Psoas muscle (tissue), 8 donors: ENCODE results near the gene SH3RF2. TPM values are rescaled to one million over a fixed set of nuclear protein-coding genes. Genes with fewer than 3 reads are reported as not detected.

Experiments
- ATAC-seq, 4 donors: fragments of 200-7000 bp; cut with Tn5 transposase; one replicate each; pipeline ENCODE4 v1.9.1; 2020; ENCODE audit warnings: moderate library complexity in 3 of 4, mild to moderate bottlenecking in 2 of 4
- DNase-seq, 2 donors: peaks; one replicate each; pipeline ENCODE4 v3.0.0-alpha.2; 2020
- H3K27ac ChIP-seq: fragments of 200-600 bp; one replicate; pipeline ENCODE4 v1.8.0; 2022
- H3K27me3 ChIP-seq, 3 donors: fragments of 200-600 bp in 1 of 3; one replicate each; pipeline versions ENCODE4 v1.6.1 to v1.8.0; 2013 to 2022; ENCODE audit warnings: low read length in 2 of 3, mild to moderate bottlenecking in 2 of 3, moderate library complexity in 1 of 3; ENCODE audit not compliant: insufficient read depth in 3 of 3
- H3K36me3 ChIP-seq, 2 donors: fragments of 200-600 bp in 1 of 2; one replicate each; pipeline versions ENCODE4 v1.6.1 to v1.8.0; 2013 to 2022; ENCODE audit warnings: low read depth in 1 of 2, mild to moderate bottlenecking in 1 of 2, moderate library complexity in 1 of 2; ENCODE audit not compliant: insufficient read depth in 1 of 2
- H3K4me1 ChIP-seq: fragments of 200-600 bp; one replicate; pipeline ENCODE4 v1.8.0; 2022
- H3K4me3 ChIP-seq: fragments of 200-600 bp; one replicate; pipeline ENCODE4 v1.8.0; 2022; ENCODE audit warnings: mild to moderate bottlenecking
- H3K9me3 ChIP-seq: fragments of 200-600 bp; one replicate; pipeline ENCODE4 v1.8.0; 2022
- CTCF ChIP-seq: fragments of 200-600 bp; IDR thresholded peaks from one replicate; pipeline ENCODE4 v1.8.0; 2022; ENCODE audit warnings: antibody characterized with exemption
- WGBS, 3 donors: extraction: QIAGEN DNeasy Blood & Tissue Kit; methylation state at CpG; one replicate each; pipeline versions ENCODE4 v1.1.6 to v1.1.7; 2013; 5-methylcytosine and 5-hydroxymethylcytosine counted together
- intact Hi-C, 2 donors: fragments of 100-400 bp; cut with DNase I; formaldehyde crosslinking; loops; one replicate each; pipeline versions ENCODE4 v1.11.0 to v1.14.2; 2022
- polyA plus RNA-seq, 3 donors: library from polyadenylated mRNA; stranded (reverse); fragments of 200-250 nt; gene quantifications; one replicate each; pipeline ENCODE4 v1.2.3, GENCODE V29; 2013
- total RNA-seq, 4 donors: library from RNA; stranded (reverse); fragmentation: NEBNext Ultra II Directional in 2 of 4; extraction: Animal tissue kit (Norgen Biotek cat#: 25700) in 2 of 4; gene quantifications; one replicate each; pipeline versions ENCODE4 v1.2.1 to v1.2.4, GENCODE V29; 2021 to 2023
- donor health status: healthy with polysubstance abuse.
- donor health status: DM: no; HTN: no; CAD: no; lungs with moderate emphysema.
- donor health status: Bipolar disorder and iron deficiency.
- donor health status: healthy.
- donor health status: DM: yes; HTN: yes; CAD: no.
- donor health status: DM: no; HTN: no; CAD: no.
- donor health status: DM: no; HTN: no; CAD: no.
- donor health status: DM: yes; HTN: yes; CAD: no.

SH3RF2 gene
- total and polyA plus RNA-seq, 7 donors, result 1.1 to 64.1 (median 24.3) TPM

- intact Hi-C loops, result no loop called here
- Histone ChIP-seq H3K4me3 (no peak overlapping the region), H3K27ac (no peak overlapping the region), H3K36me3 (no peaks in the 10 kb centered on the region), H3K4me1 (peaks cover 16% of the 10 kb centered on the region), H3K27me3 (no peaks in the 10 kb centered on the region), H3K9me3 (no peaks in the 10 kb centered on the region)
- TF ChIP-seq CTCF, result no peak
- no peak for DNase-seq
- WGBS, 3 donors, result 92 to 100% (median 93%) methylated on average over 1 of the region's 1 CpG
- ATAC-seq, result no peak
Observed at GRCh38 chr5:145971701-145972100, 35.3 kb downstream of the SH3RF2 start.

GRCh38 chr5:145975001-145975360, 38.6 kb downstream of the SH3RF2 start:
- peaks cover 32% of the 10 kb centered on the region for H3K4me1 ChIP-seq
- peak; percentile 32 to 83 for DNase-seq
- no peak overlapping the region for H3K4me3 ChIP-seq
- WGBS, 3 donors, result 10 to 25% (median 23%) methylated on average over 3 of the region's 3 CpGs
- no peaks in the 10 kb centered on the region for H3K27me3 ChIP-seq
- intact Hi-C loops, result loop anchor here in 1 of 2 donors (1.0 kb wide), 1 partner anchor 29 kb away; no protein-coding TSS in a partner anchor
- TF ChIP-seq CTCF, result no peak
- no peaks in the 10 kb centered on the region for H3K36me3 ChIP-seq
- peak overlapping the region; percentile 75 for H3K27ac ChIP-seq
- peak; percentile 88 to 95 (median 92) for ATAC-seq
- H3K9me3 ChIP-seq, result no peaks in the 10 kb centered on the region

GRCh38 chr5:145975361-145976066, 39.1 kb downstream of the SH3RF2 start:
- 56 to 63% (median 58%) methylated on average over 3 of the region's 3 CpGs for WGBS, 3 donors
- intact Hi-C loops, result loop anchor here in 1 of 2 donors (1.0 kb wide), 1 partner anchor 29 kb away; no protein-coding TSS in a partner anchor
- no peak for TF ChIP-seq CTCF
- Histone ChIP-seq H3K4me3 (no peak overlapping the region), H3K27me3 (no peaks in the 10 kb centered on the region), H3K27ac (peak overlapping the region; percentile 75), H3K9me3 (no peaks in the 10 kb centered on the region), H3K4me1 (peaks cover 32% of the 10 kb centered on the region), H3K36me3 (no peaks in the 10 kb centered on the region)
- ATAC-seq, result peak; percentile 83 to 93 (median 86)
- peak in 1 of 2 donors; percentile 51 for DNase-seq

- no peak for DNase-seq
- H3K4me1 ChIP-seq, result peaks cover 37% of the 10 kb centered on the region
- 80 to 85% (median 82%) methylated on average over 7 of the region's 7 CpGs for WGBS, 3 donors
- H3K4me3 ChIP-seq, result no peak overlapping the region
- H3K27me3 ChIP-seq, result no peaks in the 10 kb centered on the region
- H3K27ac ChIP-seq, result peak overlapping the region; percentile 56
- TF ChIP-seq CTCF, result no peak
- intact Hi-C loops, result no loop called here
- H3K36me3 ChIP-seq, result no peaks in the 10 kb centered on the region
- no peaks in the 10 kb centered on the region for H3K9me3 ChIP-seq
- no peak for ATAC-seq
Observed at GRCh38 chr5:145976431-145977155, 40.2 kb downstream of the SH3RF2 start.
